ENCODE measurements around the gene CALN1. TPM values are rescaled to one million over a fixed set of nuclear protein-coding genes. Genes with fewer than 3 reads are reported as not detected.

The CALN1 gene
- total RNA-seq, 1 experiment from 2014 or later, result 0.05 TPM

GRCh38 chr7:72114129-72114528, 298.0 kb downstream of the CALN1 start:
- ChIA-PET CTCF (no interaction called here), POLR2A (no interaction called here)
- in situ Hi-C loops (cut with HindIII; ENCODE audit: low pct_unique_long_range_greater_than_20kb, low sequenced_read_pairs) (no loop called here), intact Hi-C loops (cut with micrococcal nuclease; ENCODE audit: unreplicated experiment) (no loop called here)
- ATAC-seq (no peak), DNase-seq (ENCODE audit: low read depth, low spot score) (no peak)
- no TSS peak for BruUV-seq (replicated peaks)
- H3K36me3 ChIP-seq (ENCODE audit: control insufficient read depth, insufficient read depth, low read length), result no peaks in the 10 kb centered on the region
- no peaks in the 10 kb centered on the region for H3K9me3 ChIP-seq (ENCODE audit: control insufficient read depth, insufficient read depth, low read depth, low read length)
- H3K4me3 ChIP-seq (ENCODE audit: low read depth in 2 of 2, low read length in 2 of 2), result no peak overlapping the region
- H3K27ac ChIP-seq (ENCODE audit: low read length), result no peak overlapping the region
- TF ChIP-seq SIN3A (IDR thresholded peaks at IDR 0.05; ENCODE audit: borderline replicate concordance, insufficient read depth, low read depth, low read length) (no peak), REST (IDR thresholded peaks at IDR 0.05; ENCODE audit: insufficient read depth in 1 of 2, low read depth in 2 of 2, low read length in 1 of 2) (no peak), POLR2AphosphoS5 (IDR thresholded peaks at IDR 0.05; ENCODE audit: low read depth, low read length) (no peak), CTCF (IDR thresholded peaks at IDR 0.05) (no peak), TCF7L2 (IDR thresholded peaks at IDR 0.05; ENCODE audit: low read depth, low read length) (no peak)
- no peaks in the 10 kb centered on the region for H3K27me3 ChIP-seq (ENCODE audit: control insufficient read depth, insufficient read depth, low read length)
- H3K4me1 ChIP-seq (ENCODE audit: control insufficient read depth, insufficient read depth, low read length), result no peaks in the 10 kb centered on the region

- CTCF ChIA-PET, result no interaction called here
- TF ChIP-seq POLR2AphosphoS5 (IDR thresholded peaks at IDR 0.05; ENCODE audit: low read depth, low read length) (no peak), SIN3A (IDR thresholded peaks at IDR 0.05; ENCODE audit: borderline replicate concordance, insufficient read depth, low read depth, low read length) (no peak), REST (IDR thresholded peaks at IDR 0.05; ENCODE audit: insufficient read depth in 1 of 2, low read depth in 2 of 2, low read length in 1 of 2) (no peak), TCF7L2 (IDR thresholded peaks at IDR 0.05; ENCODE audit: low read depth, low read length) (no peak), CTCF (IDR thresholded peaks at IDR 0.05) (no peak)
- 0 out of 2 replicates have a peak, but pooled peaks cover under 1% of the 10 kb centered on the region for H3K9me3 ChIP-seq (ENCODE audit: control insufficient read depth, insufficient read depth, low read depth, low read length)
- H3K36me3 ChIP-seq (ENCODE audit: control insufficient read depth, insufficient read depth, low read length), result no peaks in the 10 kb centered on the region
- no TSS peak for BruUV-seq (replicated peaks)
- ATAC-seq, result no peak
- H3K27ac ChIP-seq (ENCODE audit: low read length), result no peak overlapping the region
- intact Hi-C loops (cut with micrococcal nuclease; ENCODE audit: unreplicated experiment) (no loop called here), in situ Hi-C loops (cut with HindIII; ENCODE audit: low pct_unique_long_range_greater_than_20kb, low sequenced_read_pairs) (no loop called here)
- no peaks in the 10 kb centered on the region for H3K4me1 ChIP-seq (ENCODE audit: control insufficient read depth, insufficient read depth, low read length)
- POLR2A ChIA-PET, result no interaction called here
- H3K4me3 ChIP-seq (ENCODE audit: low read depth in 2 of 2, low read length in 2 of 2), result no peak overlapping the region
- DNase-seq (ENCODE audit: low read depth, low spot score), result no peak
- H3K27me3 ChIP-seq (ENCODE audit: control insufficient read depth, insufficient read depth, low read length), result no peaks in the 10 kb centered on the region
Measured at GRCh38 chr7:72112992-72113391, 299.1 kb downstream of the CALN1 start.

Measured in Panc1 (cell line).